ENCODE data around the gene ZNF300.

ZNF300 gene

GRCh38 chr5:150931368-150931965 lies 26.7 kb upstream of the ZNF300 start:
- no peak for DNase-seq
- Histone ChIP-seq H3K9me3 (ENCODE audit: severe bottlenecking) (peaks cover 56% of the 10 kb centered on the region), H3K27ac (no peak overlapping the region), H3K27me3 (ENCODE audit: insufficient read depth, low read depth, severe bottlenecking) (no peaks in the 10 kb centered on the region), H3K36me3 (no peaks in the 10 kb centered on the region), H3K4me3 (ENCODE audit: low read depth, low read length) (no peak overlapping the region)
- no peak for TF ChIP-seq CTCF (IDR thresholded peaks at IDR 0.05; ENCODE audit: low read depth, low read length)

GRCh38 chr5:150918613-150919012 lies 13.8 kb upstream of the ZNF300 start:
- no peak for TF ChIP-seq CTCF (IDR thresholded peaks at IDR 0.05; ENCODE audit: low read depth, low read length)
- DNase-seq, result no peak

GRCh38 chr5:150912312-150912814 lies 7.6 kb upstream of the ZNF300 start:
- H3K27ac ChIP-seq, result no peak overlapping the region
- no peak for DNase-seq
- H3K27me3 ChIP-seq (ENCODE audit: insufficient read depth, low read depth, severe bottlenecking), result peaks cover 26% of the 10 kb centered on the region
- no peak for TF ChIP-seq CTCF (IDR thresholded peaks at IDR 0.05; ENCODE audit: low read depth, low read length)
- H3K4me3 ChIP-seq (ENCODE audit: low read depth, low read length), result no peak overlapping the region
- no peaks in the 10 kb centered on the region for H3K36me3 ChIP-seq
- peaks cover 14% of the 10 kb centered on the region for H3K9me3 ChIP-seq (ENCODE audit: severe bottlenecking)

More at GRCh38 chr5:150918613-150919012, 13.8 kb upstream of the ZNF300 start:
- Histone ChIP-seq H3K9me3 (ENCODE audit: severe bottlenecking) (peaks cover 15% of the 10 kb centered on the region), H3K4me3 (ENCODE audit: low read depth, low read length) (no peak overlapping the region), H3K36me3 (no peaks in the 10 kb centered on the region), H3K27me3 (ENCODE audit: insufficient read depth, low read depth, severe bottlenecking) (peaks cover 26% of the 10 kb centered on the region), H3K27ac (no peak overlapping the region)

GRCh38 chr5:150905312-150905683 lies 518 bp upstream of the ZNF300 start:
- DNase-seq, result no peak
- H3K36me3 ChIP-seq, result peaks cover 33% of the 10 kb centered on the region
- H3K4me3 ChIP-seq (ENCODE audit: low read depth, low read length), result peak overlapping the region; percentile 65
- TF ChIP-seq CTCF (IDR thresholded peaks at IDR 0.05; ENCODE audit: low read depth, low read length), result no peak
- peak overlapping the region; percentile 99 for H3K27ac ChIP-seq
- peaks cover 33% of the 10 kb centered on the region for H3K9me3 ChIP-seq (ENCODE audit: severe bottlenecking)
- no peaks in the 10 kb centered on the region for H3K27me3 ChIP-seq (ENCODE audit: insufficient read depth, low read depth, severe bottlenecking)

- H3K36me3 ChIP-seq, result peaks cover 61% of the 10 kb centered on the region
- peaks cover 40% of the 10 kb centered on the region for H3K9me3 ChIP-seq (ENCODE audit: severe bottlenecking)
Measured at GRCh38 chr5:150901446-150901845, 3.3 kb downstream of the ZNF300 start.

More at GRCh38 chr5:150901446-150901845, 3.3 kb downstream of the ZNF300 start:
- no peak overlapping the region for H3K4me3 ChIP-seq (ENCODE audit: low read depth, low read length)
- no peaks in the 10 kb centered on the region for H3K27me3 ChIP-seq (ENCODE audit: insufficient read depth, low read depth, severe bottlenecking)
- DNase-seq, result no peak
- H3K27ac ChIP-seq, result no peak overlapping the region
- TF ChIP-seq CTCF (IDR thresholded peaks at IDR 0.05; ENCODE audit: low read depth, low read length), result no peak
